ENCODE results near the gene PRKN. TPM values are rescaled to one million over a fixed set of nuclear protein-coding genes. Genes with fewer than 3 reads are reported as not detected.

The PRKN gene
- total RNA-seq, 4 donors from 2014 or later: 6.3 to 11.9 (median 9.5) TPM

GRCh38 chr6:162421004-162421403 lies 306.6 kb downstream of the PRKN start:
- DNase-seq (ENCODE audit: low spot score in 2 of 2): no peak
- intact Hi-C loops (cut with DNase I; ENCODE audit: low total_unique reads): no loop called here
- TF ChIP-seq CTCF (IDR thresholded peaks at IDR 0.05) (no peak), POLR2A (IDR thresholded peaks at IDR 0.05) (no peak)
- no peak overlapping the region for H3K4me3 ChIP-seq (ENCODE audit: low read depth, poor library complexity, severe bottlenecking)
- WGBS, 2 donors: 68 to 80% methylated on average over 4 of the region's 4 CpGs

- 45 to 51% methylated on average over 7 of the region's 7 CpGs for WGBS, 2 donors
- no peak overlapping the region for H3K4me3 ChIP-seq (ENCODE audit: low read depth, poor library complexity, severe bottlenecking)
- intact Hi-C loops (cut with DNase I; ENCODE audit: low total_unique reads): no loop called here
- DNase-seq (ENCODE audit: low spot score in 2 of 2): no peak
- TF ChIP-seq POLR2A (IDR thresholded peaks at IDR 0.05) (no peak), CTCF (IDR thresholded peaks at IDR 0.05) (no peak)
Measured at GRCh38 chr6:162416831-162417537, 310.6 kb downstream of the PRKN start.

GRCh38 chr6:162416307-162416706 lies 311.3 kb downstream of the PRKN start:
- H3K4me3 ChIP-seq (ENCODE audit: low read depth, poor library complexity, severe bottlenecking): no peak overlapping the region
- 81 to 84% methylated on average over 2 of the region's 2 CpGs for WGBS, 2 donors
- TF ChIP-seq POLR2A (IDR thresholded peaks at IDR 0.05): no peak
- TF ChIP-seq CTCF (IDR thresholded peaks at IDR 0.05): no peak
- intact Hi-C loops (cut with DNase I; ENCODE audit: low total_unique reads): no loop called here
- DNase-seq (ENCODE audit: low spot score in 2 of 2): no peak

- no peak overlapping the region for H3K4me3 ChIP-seq (ENCODE audit: low read depth, poor library complexity, severe bottlenecking)
- no peak for DNase-seq (ENCODE audit: low spot score in 2 of 2)
- 56 to 59% methylated on average over 8 of the region's 8 CpGs for WGBS, 2 donors
- TF ChIP-seq CTCF (IDR thresholded peaks at IDR 0.05): no peak
- no peak for TF ChIP-seq POLR2A (IDR thresholded peaks at IDR 0.05)
- intact Hi-C loops (cut with DNase I; ENCODE audit: low total_unique reads): no loop called here
Measured at GRCh38 chr6:162409741-162410691, 317.6 kb downstream of the PRKN start.

- no peak overlapping the region for H3K4me3 ChIP-seq (ENCODE audit: low read depth, poor library complexity, severe bottlenecking)
- no peak for DNase-seq (ENCODE audit: low spot score in 2 of 2)
- WGBS, 2 donors: 85 to 88% methylated on average over 5 of the region's 5 CpGs
- intact Hi-C loops (cut with DNase I; ENCODE audit: low total_unique reads): no loop called here
- TF ChIP-seq POLR2A (IDR thresholded peaks at IDR 0.05) (no peak), CTCF (IDR thresholded peaks at IDR 0.05) (no peak)
Measured at GRCh38 chr6:162408826-162409535, 318.6 kb downstream of the PRKN start.
